ENCODE data around the gene AGAP1. TPM values are rescaled to one million over a fixed set of nuclear protein-coding genes. Genes with fewer than 3 reads are reported as not detected.

The AGAP1 gene
- total and polyA plus RNA-seq, 2 donors (not counting 3 experiments of a cell fraction or from before 2014, with no cell fraction given): 10.2 to 20.9 TPM

- Histone ChIP-seq H2AFZ (ENCODE audit: low read depth, low read length) (no peak overlapping the region), H3K9me3 (replicated peaks; ENCODE audit: control insufficient read depth, insufficient read depth, low read length) (no peaks in the 10 kb centered on the region), H3K27me3 (ENCODE audit: control insufficient read depth in 2 of 2, insufficient read depth in 2 of 2, low read length in 2 of 2) (no peaks in the 10 kb centered on the region), H3K4me1 (ENCODE audit: control insufficient read depth, extremely low read depth, insufficient read depth, low read length) (peaks cover 17% of the 10 kb centered on the region), H3K27ac (ENCODE audit: insufficient read depth, low read depth, low read length) (no peak overlapping the region), H3K79me2 (ENCODE audit: control insufficient read depth, insufficient read depth, low read length) (no peaks in the 10 kb centered on the region), H3K4me2 (ENCODE audit: insufficient read depth, low read length) (no peak overlapping the region), H3K9me1 (replicated peaks; ENCODE audit: control insufficient read depth, extremely low read depth, insufficient read depth, low read length) (no peaks in the 10 kb centered on the region), H3K36me3 (ENCODE audit: control insufficient read depth in 2 of 2, extremely low read depth in 1 of 2, insufficient read depth in 2 of 2, low read length in 2 of 2) (no peaks in the 10 kb centered on the region), H3K4me3 (replicated peaks in 1 of 3; ENCODE audit: insufficient read depth in 1 of 3, low read depth in 1 of 3, low read length in 3 of 3) (no peak overlapping the region), H4K20me1 (replicated peaks; ENCODE audit: control insufficient read depth, extremely low read depth, insufficient read depth, low read length) (no peaks in the 10 kb centered on the region), H3K9ac (replicated peaks; ENCODE audit: extremely low read depth, insufficient read depth, low read length) (no peak overlapping the region)
- FAIRE-seq (no peak), DNase-seq (ENCODE audit: low read depth, low spot score) (no peak)
- CTCF ChIA-PET: no interaction called here
- intact Hi-C loops (cut with micrococcal nuclease) (no loop called here), dilution Hi-C loops (cut with MboI; ENCODE audit: extremely low pct_ligation_motif_present, low sequenced_read_pairs) (no loop called here)
- TF ChIP-seq FOS (IDR thresholded peaks at IDR 0.05; ENCODE audit: borderline replicate concordance, insufficient read depth, low read length) (no peak), CTCF (IDR thresholded peaks at IDR 0.05; ENCODE audit: extremely low read depth in 1 of 2, insufficient read depth in 1 of 2, low read depth in 1 of 2, low read length in 2 of 2) (no peak), POLR2AphosphoS5 (IDR thresholded peaks at IDR 0.05; ENCODE audit: insufficient read depth, low read depth, low read length) (no peak), MAX (IDR thresholded peaks at IDR 0.05; ENCODE audit: insufficient read depth, insufficient read length) (no peak), POLR2A (IDR thresholded peaks at IDR 0.05; ENCODE audit: low read depth, low read length) (no peak), MYC (IDR thresholded peaks at IDR 0.05; ENCODE audit: low read depth, low read length) (no peak), GATA2 (IDR thresholded peaks at IDR 0.05; ENCODE audit: insufficient read depth, insufficient read length, low read depth, low read length) (no peak), JUN (IDR thresholded peaks at IDR 0.05; ENCODE audit: borderline replicate concordance, insufficient read depth, insufficient read length, low read depth) (no peak)
- POLR2A ChIA-PET: no interaction called here
- no TSS peak for BruUV-seq (replicated peaks)
Observed at GRCh38 chr2:236102971-236103370, 609.1 kb downstream of the AGAP1 start.

Measured in endothelial cell of umbilical vein (primary cell).